ENCODE data around the gene NCEH1. TPM values are rescaled to one million over a fixed set of nuclear protein-coding genes. Genes with fewer than 3 reads are reported as not detected.
"Not testable (repeated sequence)": the region's sequence is repeated elsewhere in the genome, so short reads cannot be mapped to it uniquely, and the experiment has no call there.

Gene NCEH1
- total and polyA plus RNA-seq, 5 experiments from 2014 or later = 1.9 to 5.9 (median 3.4) TPM

DNA sequence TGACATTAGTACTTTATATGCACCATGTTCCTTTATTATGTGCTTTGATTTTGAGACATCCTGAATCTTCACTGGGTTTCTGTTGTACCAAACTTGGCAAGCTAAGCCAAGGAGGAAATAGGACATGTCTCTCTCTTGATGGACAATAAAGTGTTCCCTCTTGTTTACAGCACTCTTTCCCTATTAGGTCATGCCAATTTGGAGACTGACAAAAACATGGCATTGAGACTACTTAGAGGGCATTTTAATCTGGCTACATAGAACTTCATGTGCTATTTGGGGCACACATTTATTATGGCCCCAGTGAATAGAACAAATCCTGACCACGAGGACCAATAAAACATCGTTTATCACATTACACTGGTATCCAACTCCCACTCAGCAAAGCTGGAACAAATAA, 102.3 kb downstream of the NCEH1 start:
- Mint-ChIP-seq H3K4me1 (no peaks in the 10 kb centered on the region), H3K9me3 (peaks cover 0 to 10% (median 4%) of the 10 kb centered on the region in 9 donors), H3K36me3 (peaks cover 0 to 14% (median 11%) of the 10 kb centered on the region in 3 donors), H3K4me3 (no peak overlapping the region), H3K27me3 (peaks cover 0 to 12% (median 0%) of the 10 kb centered on the region in 5 donors), H3K27ac (no peak overlapping the region)
- DNase-seq (no peak), ATAC-seq (no peak)
- POLR2A ChIA-PET = no interaction called here

DNA sequence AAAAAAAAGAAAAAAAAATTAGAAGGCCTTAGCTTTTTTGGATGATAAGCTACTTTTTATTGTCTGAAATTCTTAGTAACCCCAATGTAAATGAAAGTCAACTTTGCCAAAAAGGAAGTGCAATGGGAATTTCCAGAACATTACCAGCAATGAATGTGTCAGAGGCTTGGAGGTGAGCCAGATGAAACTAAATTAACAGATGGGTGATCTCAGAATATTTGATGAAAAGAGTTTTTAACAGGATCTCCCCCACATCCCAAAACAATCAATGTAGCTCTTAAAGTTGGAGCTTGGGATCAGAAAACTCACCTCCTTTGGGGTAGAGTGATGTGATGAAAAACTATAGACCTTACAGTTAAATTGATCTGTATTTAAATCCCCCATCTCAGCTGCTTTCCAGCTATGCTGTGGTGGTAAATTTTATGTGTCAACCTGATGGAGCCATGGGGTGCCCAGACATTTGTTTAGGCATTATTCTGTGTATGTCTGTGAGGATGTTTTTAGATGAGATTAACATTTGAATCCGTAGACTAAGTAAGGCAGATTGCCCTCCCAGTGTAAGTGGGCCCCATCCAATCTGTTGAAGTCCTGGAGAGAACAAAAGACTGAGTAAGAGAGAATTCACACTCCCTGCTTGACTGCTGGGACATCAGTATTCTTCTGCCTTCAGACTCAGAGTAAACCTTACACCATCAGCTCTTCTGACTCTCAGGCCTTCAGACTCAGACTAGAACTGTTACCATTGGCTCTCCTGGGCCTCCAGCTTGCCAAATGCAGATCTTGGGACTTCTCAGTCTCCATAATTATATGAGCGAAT, 103.4 kb downstream of the NCEH1 start:
- POLR2A ChIA-PET = no interaction called here
- no peak for DNase-seq
- no peak overlapping the region for H3K27ac Mint-ChIP-seq
- H3K9me3 Mint-ChIP-seq = peaks cover 0 to 10% (median 4%) of the 10 kb centered on the region in 9 donors
- peaks cover 0 to 14% (median 11%) of the 10 kb centered on the region in 3 donors for H3K36me3 Mint-ChIP-seq
- no peak overlapping the region for H3K4me3 Mint-ChIP-seq
- no peak for ATAC-seq
- peaks cover 0 to 12% (median 0%) of the 10 kb centered on the region in 5 donors for H3K27me3 Mint-ChIP-seq
- no peaks in the 10 kb centered on the region for H3K4me1 Mint-ChIP-seq

DNA sequence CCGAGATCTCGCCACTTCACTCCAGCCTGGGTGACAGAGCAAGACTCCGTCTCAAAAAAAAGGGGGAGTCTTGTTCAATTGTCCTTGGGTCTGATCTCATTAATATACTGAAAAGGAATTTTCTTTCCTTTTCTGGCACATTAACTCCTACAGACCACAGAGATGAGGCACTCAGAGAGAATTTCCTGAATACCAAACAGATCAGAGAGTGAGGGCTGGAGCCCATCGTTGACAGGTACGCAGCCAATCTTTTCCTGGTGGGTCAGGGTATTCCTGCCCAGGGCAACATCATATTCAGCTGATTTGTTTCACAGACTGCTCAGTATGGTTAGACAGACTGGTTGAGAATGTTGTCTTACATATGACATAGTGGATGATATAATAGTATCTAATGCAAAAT, 104.8 kb downstream of the NCEH1 start:
- Mint-ChIP-seq H3K4me3 (no peak overlapping the region), H3K27me3 (peaks cover 0 to 12% (median 0%) of the 10 kb centered on the region in 5 donors), H3K27ac (no peak overlapping the region), H3K4me1 (no peaks in the 10 kb centered on the region), H3K36me3 (peaks cover 0 to 12% (median 11%) of the 10 kb centered on the region in 3 donors), H3K9me3 (peaks cover 0 to 8% (median 3%) of the 10 kb centered on the region in 9 donors)
- ATAC-seq = no peak
- POLR2A ChIA-PET = no interaction called here
- DNase-seq = no peak

DNA sequence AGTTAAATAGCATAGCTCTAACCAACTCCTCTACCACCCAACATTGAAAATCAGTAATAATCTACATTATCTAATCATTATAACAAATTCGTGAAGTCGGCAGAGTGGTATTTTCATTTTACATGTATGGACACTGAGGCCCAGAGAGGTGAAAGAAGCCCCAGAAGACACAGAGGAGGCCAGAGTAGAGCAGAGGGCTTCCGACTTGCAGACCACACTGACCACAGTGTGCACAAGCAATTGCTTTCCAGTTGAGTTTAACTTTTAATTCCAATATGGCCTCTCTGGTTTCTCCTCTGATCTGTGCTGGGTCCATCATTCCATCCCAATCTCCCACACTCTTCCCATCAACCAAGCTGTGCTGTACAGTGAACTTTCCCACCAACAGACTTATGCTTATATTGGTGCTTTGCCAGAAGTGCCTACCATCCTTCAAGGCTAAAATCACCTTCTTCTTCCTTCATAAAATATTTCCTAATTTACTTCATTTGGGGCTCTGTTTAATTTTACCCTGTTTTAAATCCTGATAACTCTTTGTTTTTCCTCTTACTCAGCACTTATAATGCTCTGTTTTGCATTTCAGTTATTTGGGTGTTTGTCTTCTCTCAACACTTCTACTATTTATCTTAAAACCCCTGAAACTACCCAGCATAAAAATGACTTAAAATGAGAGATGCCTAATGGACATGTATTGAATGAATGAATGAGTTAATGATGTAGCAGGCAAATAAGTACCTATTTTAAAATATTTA, 105.8 kb downstream of the NCEH1 start:
- Mint-ChIP-seq H3K9me3 (no peaks in the 10 kb centered on the region), H3K27ac (no peak overlapping the region), H3K4me1 (no peaks in the 10 kb centered on the region), H3K27me3 (peaks cover 0 to 12% (median 0%) of the 10 kb centered on the region in 5 donors), H3K36me3 (peaks cover 0 to 4% (median 3%) of the 10 kb centered on the region in 3 donors), H3K4me3 (no peak overlapping the region)
- no peak for DNase-seq
- POLR2A ChIA-PET = no interaction called here
- ATAC-seq = no peak

GRCh38 chr3:172601066-172601832, 109.6 kb downstream of the NCEH1 start:
- H3K27me3 Mint-ChIP-seq = peaks cover 0 to 12% (median 0%) of the 10 kb centered on the region in 5 donors
- peaks cover 0 to 4% (median 0%) of the 10 kb centered on the region in 3 donors for H3K36me3 Mint-ChIP-seq
- no peak overlapping the region for H3K27ac Mint-ChIP-seq
- H3K4me3 Mint-ChIP-seq = no peak overlapping the region
- H3K9me3 Mint-ChIP-seq = no peaks in the 10 kb centered on the region
- H3K4me1 Mint-ChIP-seq = peaks cover under 1 to 2% (median 2%) of the 10 kb centered on the region in 4 donors
- DNase-seq (no peak), ATAC-seq (no peak)
- POLR2A ChIA-PET = no interaction called here

GRCh38 chr3:172600644-172601065, 110.2 kb downstream of the NCEH1 start:
- peaks cover 4 to 8% (median 7%) of the 10 kb centered on the region in 4 donors for H3K4me1 Mint-ChIP-seq
- no peaks in the 10 kb centered on the region for H3K9me3 Mint-ChIP-seq
- no peak overlapping the region for H3K27ac Mint-ChIP-seq
- H3K36me3 Mint-ChIP-seq = peaks cover 0 to 4% (median 0%) of the 10 kb centered on the region in 3 donors
- DNase-seq (no peak), ATAC-seq (no peak)
- H3K27me3 Mint-ChIP-seq = peaks cover 0 to 11% (median 0%) of the 10 kb centered on the region in 5 donors
- POLR2A ChIA-PET = no interaction called here
- H3K4me3 Mint-ChIP-seq = no peak overlapping the region

DNA sequence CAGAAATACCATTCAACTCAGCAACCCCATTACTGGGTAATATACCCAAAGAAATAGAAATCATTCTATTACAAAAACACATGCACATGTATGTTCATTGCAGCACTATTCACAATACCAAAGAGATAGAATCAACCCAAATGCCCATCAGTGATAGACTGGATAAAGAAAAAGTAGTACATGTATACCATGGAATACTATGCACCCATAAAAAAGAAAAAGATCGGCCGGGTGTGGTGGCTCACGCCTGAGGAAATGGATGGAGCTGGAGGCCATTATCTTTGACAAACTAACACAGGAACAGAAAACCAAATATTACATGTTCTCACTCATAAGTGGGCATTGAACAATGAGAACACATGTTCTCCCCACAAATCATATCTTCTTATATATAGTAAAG, 112.0 kb downstream of the NCEH1 start:
- no peak overlapping the region for H3K4me3 Mint-ChIP-seq
- peaks cover 4 to 22% (median 19%) of the 10 kb centered on the region in 4 donors for H3K4me1 Mint-ChIP-seq
- ATAC-seq (no peak), DNase-seq (no peak)
- H3K36me3 Mint-ChIP-seq = no peaks in the 10 kb centered on the region
- H3K9me3 Mint-ChIP-seq = no peaks in the 10 kb centered on the region
- peak overlapping the region in 1 of 10 donors; percentile 34 for H3K27ac Mint-ChIP-seq
- POLR2A ChIA-PET = no interaction called here
- H3K27me3 Mint-ChIP-seq = no peaks in the 10 kb centered on the region

DNA sequence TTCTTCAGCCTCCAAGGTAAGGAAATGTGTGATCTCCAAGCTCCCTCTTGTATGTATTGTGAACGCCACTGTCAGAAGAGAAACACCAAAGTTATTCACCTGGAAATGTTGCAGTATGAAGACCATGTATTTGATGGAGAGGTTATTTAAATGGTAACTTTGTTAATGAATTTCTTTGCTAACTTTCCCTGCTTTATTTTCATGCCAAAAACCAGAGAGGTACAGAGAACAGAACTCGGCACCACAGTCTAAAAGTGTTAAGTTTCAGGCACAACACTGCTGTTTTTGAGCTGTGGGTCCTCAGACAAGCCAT, 114.5 kb downstream of the NCEH1 start:
- no peaks in the 10 kb centered on the region for H3K27me3 Mint-ChIP-seq
- peak overlapping the region in 3 of 10 donors; percentile 44 to 88 (median 79) for H3K27ac Mint-ChIP-seq
- H3K36me3 Mint-ChIP-seq = no peaks in the 10 kb centered on the region
- H3K4me3 Mint-ChIP-seq = peak overlapping the region in 3 of 10 donors; percentile 67 to 85 (median 85)
- ATAC-seq (no peak), DNase-seq (no peak)
- H3K4me1 Mint-ChIP-seq = peaks cover 14 to 46% (median 37%) of the 10 kb centered on the region in 4 donors
- POLR2A ChIA-PET = interaction anchor here (0.9 to 1.0 kb wide), 2 partner anchors 9 to 85 kb away, joined by 3 read pairs; no protein-coding TSS in a partner anchor
- H3K9me3 Mint-ChIP-seq = no peaks in the 10 kb centered on the region

DNA sequence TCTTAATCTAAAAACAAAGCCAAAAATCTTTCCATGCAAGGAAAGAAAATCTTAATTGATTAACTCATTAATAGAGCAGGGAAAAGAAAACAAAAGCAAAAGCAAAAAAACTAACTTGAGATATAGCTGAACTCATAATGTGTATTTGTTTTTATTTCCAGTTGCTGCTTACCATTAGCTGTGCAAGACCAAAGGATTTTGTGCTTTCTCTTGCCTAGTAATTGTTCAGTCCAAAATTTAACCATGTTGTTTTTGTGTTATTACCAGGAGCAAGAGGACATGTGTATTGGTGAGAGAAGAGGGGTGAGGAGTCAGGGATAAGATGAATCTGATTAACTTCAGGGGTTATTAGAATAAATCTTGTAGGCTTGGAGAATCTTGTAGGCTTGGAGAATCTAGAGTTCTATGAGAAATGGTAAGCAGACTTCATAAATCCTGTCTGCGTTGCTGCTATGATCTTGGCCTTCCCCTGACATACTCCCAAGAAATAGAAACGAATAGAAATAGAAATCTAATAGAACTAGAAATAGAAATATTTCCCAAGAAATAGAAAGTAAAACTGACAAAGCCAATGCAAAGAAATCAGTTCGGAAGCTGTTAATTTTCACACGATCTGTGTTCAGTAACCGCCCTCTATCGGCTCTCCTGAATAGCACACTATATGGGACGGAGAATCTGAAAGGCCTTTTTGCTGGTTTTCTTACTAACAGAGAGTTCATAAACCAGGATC, 115.0 kb downstream of the NCEH1 start:
- peaks cover 0 to 5% (median 0%) of the 10 kb centered on the region in 9 donors for H3K9me3 Mint-ChIP-seq
- H3K27me3 Mint-ChIP-seq = no peaks in the 10 kb centered on the region
- peaks cover 18 to 51% (median 42%) of the 10 kb centered on the region in 4 donors for H3K4me1 Mint-ChIP-seq
- POLR2A ChIA-PET = interaction anchor here (0.6 to 1.1 kb wide), 5 partner anchors 9 to 266 kb away, joined by 3 read pairs; no protein-coding TSS in a partner anchor
- peaks cover 0 to 2% (median 0%) of the 10 kb centered on the region in 3 donors for H3K36me3 Mint-ChIP-seq
- peak; percentile 20 to 65 for ATAC-seq
- peak in 6 of 10 donors; percentile 24 to 67 (median 41) for DNase-seq
- peak overlapping the region; percentile 44 to 88 (median 69) for H3K27ac Mint-ChIP-seq
- peak overlapping the region; percentile 67 to 90 (median 85) for H3K4me3 Mint-ChIP-seq

DNA sequence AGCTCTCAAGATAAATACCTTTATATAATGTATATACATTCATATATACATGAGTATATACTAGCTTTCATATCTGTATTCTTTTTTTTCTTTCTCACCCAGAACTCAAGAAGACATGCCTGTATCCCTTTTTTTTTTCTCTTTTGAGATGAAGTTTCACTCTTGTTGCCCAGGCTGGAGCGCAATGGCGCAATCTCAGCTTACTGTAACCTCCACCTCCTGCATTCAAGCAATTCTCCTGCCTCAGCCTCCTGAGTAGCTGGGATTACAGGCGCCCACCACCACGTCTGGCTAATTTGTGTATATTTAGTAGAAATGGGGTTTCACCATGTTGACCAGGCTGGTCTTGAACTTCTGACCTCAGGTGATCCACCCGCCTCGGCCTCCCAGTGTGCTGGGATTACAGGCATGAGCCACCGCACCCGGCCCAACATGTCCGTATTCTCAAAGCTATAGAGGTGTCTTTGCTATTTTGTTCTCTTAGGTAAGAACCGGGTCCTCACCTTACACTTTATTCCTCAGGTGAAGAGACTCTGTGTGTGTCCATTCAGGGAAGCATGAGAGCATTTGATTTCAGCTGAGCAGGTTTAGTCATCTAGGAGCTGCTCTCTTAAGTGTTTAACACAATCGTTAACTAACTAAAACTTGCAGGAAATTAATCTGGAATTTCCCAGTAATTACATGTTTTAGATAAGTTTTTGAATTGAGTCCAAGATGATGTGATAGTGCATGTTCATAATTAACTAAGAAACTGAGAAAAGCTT, 115.8 kb downstream of the NCEH1 start:
- ATAC-seq, DNase-seq, H3K27me3 Mint-ChIP-seq, H3K36me3 Mint-ChIP-seq: not testable (repeated sequence)
- POLR2A ChIA-PET = interaction anchor here (0.6 to 1.1 kb wide), 3 partner anchors 72 to 265 kb away, joined by 3 read pairs; no protein-coding TSS in a partner anchor
- Mint-ChIP-seq H3K27ac (peak overlapping the region in 8 of 10 donors; percentile 21 to 88 (median 60)), H3K9me3 (peaks cover 0 to 10% (median 0%) of the 10 kb centered on the region in 9 donors), H3K4me1 (peaks cover 18 to 58% (median 45%) of the 10 kb centered on the region in 4 donors), H3K4me3 (peak overlapping the region in 8 of 10 donors; percentile 26 to 90 (median 81))

Measured in naive thymus-derived CD8-positive, alpha-beta T cell (primary cell).